ENCODE data around the gene PDK1.
A peak's percentile ranks its signal among the peaks of the same experiment; 100 is the strongest.
"Not testable (repeated sequence)": the region's sequence is repeated elsewhere in the genome, so short reads cannot be mapped to it uniquely, and the experiment has no call there.

The PDK1 gene

GRCh38 chr2:172555522-172556283 is at the start of gene PDK1:
TSS of gene PDK1 (plus strand) at chr2:172556090. CDS start at chr2:172556151, 61 bp downstream.
- DNase-seq: peak; percentile 67 to 97 (median 93)
- intact Hi-C loops (cut with DNase I): no loop called here

- intact Hi-C loops (cut with DNase I): no loop called here
- DNase-seq: no peak
Measured at GRCh38 chr2:172507199-172507598, 48.7 kb upstream of the PDK1 start.

GRCh38 chr2:172510088-172510487 is 45.8 kb upstream of the PDK1 start:
- intact Hi-C loops (cut with DNase I): no loop called here
- DNase-seq: no peak

- DNase-seq: no peak
- intact Hi-C loops (cut with DNase I): no loop called here
Measured at GRCh38 chr2:172510548-172510947, 45.3 kb upstream of the PDK1 start.

- DNase-seq: no peak
- intact Hi-C loops (cut with DNase I): no loop called here
Measured at GRCh38 chr2:172512810-172513523, 42.9 kb upstream of the PDK1 start.

GRCh38 chr2:172513524-172513900 is 42.4 kb upstream of the PDK1 start:
- intact Hi-C loops (cut with DNase I): no loop called here

GRCh38 chr2:172513935-172514586 is 41.8 kb upstream of the PDK1 start:
- intact Hi-C loops (cut with DNase I): no loop called here
- DNase-seq: peak in 41 of 42 donors; percentile 7 to 76 (median 37)

More at GRCh38 chr2:172513524-172513900, 42.4 kb upstream of the PDK1 start:
- no peak for DNase-seq

GRCh38 chr2:172516299-172516698 is 39.6 kb upstream of the PDK1 start:
- DNase-seq: no peak
- intact Hi-C loops (cut with DNase I): no loop called here

- DNase-seq: no peak
- intact Hi-C loops (cut with DNase I): no loop called here
Measured at GRCh38 chr2:172518995-172519394, 36.9 kb upstream of the PDK1 start.

- intact Hi-C loops (cut with DNase I): no loop called here
- no peak for DNase-seq
Measured at GRCh38 chr2:172525601-172526000, 30.3 kb upstream of the PDK1 start.

GRCh38 chr2:172531309-172531708 is 24.6 kb upstream of the PDK1 start:
- intact Hi-C loops (cut with DNase I): no loop called here
- DNase-seq: no peak

GRCh38 chr2:172532461-172532860 is 23.4 kb upstream of the PDK1 start:
- intact Hi-C loops (cut with DNase I): not testable (repeated sequence)

GRCh38 chr2:172533687-172534086 is 22.2 kb upstream of the PDK1 start:
- intact Hi-C loops (cut with DNase I): no loop called here

More at GRCh38 chr2:172532461-172532860, 23.4 kb upstream of the PDK1 start:
- DNase-seq: not testable (repeated sequence)

GRCh38 chr2:172535119-172535518 is 20.8 kb upstream of the PDK1 start:
- DNase-seq: no peak

More at GRCh38 chr2:172533687-172534086, 22.2 kb upstream of the PDK1 start:
- DNase-seq: no peak

GRCh38 chr2:172537851-172538250 is 18.0 kb upstream of the PDK1 start:
- intact Hi-C loops (cut with DNase I); DNase-seq: not testable (repeated sequence)

More at GRCh38 chr2:172535119-172535518, 20.8 kb upstream of the PDK1 start:
- intact Hi-C loops (cut with DNase I): no loop called here

- intact Hi-C loops (cut with DNase I): no loop called here
Measured at GRCh38 chr2:172539767-172540166, 16.1 kb upstream of the PDK1 start.

GRCh38 chr2:172540421-172540820 is 15.5 kb upstream of the PDK1 start:
- intact Hi-C loops (cut with DNase I): no loop called here
- no peak for DNase-seq

More at GRCh38 chr2:172539767-172540166, 16.1 kb upstream of the PDK1 start:
- no peak for DNase-seq

- no peak for DNase-seq
- intact Hi-C loops (cut with DNase I): no loop called here
Measured at GRCh38 chr2:172545408-172546075, 10.3 kb upstream of the PDK1 start.

GRCh38 chr2:172549131-172549530 is 6.8 kb upstream of the PDK1 start:
- DNase-seq: no peak
- intact Hi-C loops (cut with DNase I): no loop called here

Data from head of caudate nucleus (tissue), 42 donors.